ENCODE measurements around the gene KCNIP4.

KCNIP4 gene

GRCh38 chr4:21248331-21248730 is 700.2 kb downstream of the KCNIP4 start:
- TF ChIP-seq CTCF (IDR thresholded peaks at IDR 0.05), result no peak

DNA sequence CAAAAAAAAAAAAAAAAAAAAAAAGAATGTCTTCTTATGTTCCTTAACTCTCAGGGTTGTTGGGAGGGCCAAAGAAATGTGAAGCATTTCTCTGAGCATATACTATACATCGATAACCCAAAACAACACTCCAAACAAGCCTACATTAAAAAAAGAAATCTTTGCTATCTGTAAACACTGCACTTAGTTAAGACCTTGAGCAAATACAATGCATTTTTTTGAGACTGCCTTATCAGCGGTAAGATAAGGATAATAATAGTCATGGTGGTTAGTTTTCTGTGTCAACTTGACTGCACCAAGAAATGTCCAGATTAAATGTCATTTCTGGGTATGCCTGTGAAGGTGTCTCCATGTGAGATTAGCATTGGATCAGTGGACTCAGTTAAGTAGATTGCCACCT is 706.4 kb downstream of the KCNIP4 start:
- no peak for TF ChIP-seq CTCF (IDR thresholded peaks at IDR 0.05)

GRCh38 chr4:21226637-21227538 is 721.7 kb downstream of the KCNIP4 start:
- no peak for TF ChIP-seq CTCF (IDR thresholded peaks at IDR 0.05)

DNA sequence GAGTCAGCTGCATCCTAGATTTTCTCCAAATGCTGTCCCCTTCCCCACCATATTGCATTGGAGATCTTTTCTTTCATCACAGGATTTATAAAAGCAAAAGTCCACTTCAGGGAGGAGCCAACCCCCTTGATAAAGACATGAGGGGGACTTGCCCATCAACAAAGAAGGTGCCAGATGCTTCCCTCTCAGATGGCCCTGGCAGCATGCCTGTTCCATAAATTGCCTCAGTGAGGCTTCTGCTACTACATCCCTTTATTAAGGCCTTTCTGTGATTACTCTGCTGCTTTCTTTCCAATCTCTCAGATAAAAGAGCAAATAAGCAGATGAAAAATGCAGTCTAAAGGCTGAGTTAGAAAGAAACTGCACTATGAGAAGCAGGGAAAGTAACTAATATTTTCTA is 736.7 kb downstream of the KCNIP4 start:
- no peak for TF ChIP-seq CTCF (IDR thresholded peaks at IDR 0.05)

- no peak for TF ChIP-seq CTCF (IDR thresholded peaks at IDR 0.05)
These were observed 738.7 kb downstream of the KCNIP4 start for GRCh38 chr4:21209860-21210259.

- TF ChIP-seq CTCF (IDR thresholded peaks at IDR 0.05), result no peak
These were observed 742.6 kb downstream of the KCNIP4 start for GRCh38 chr4:21205821-21206531.

DNA sequence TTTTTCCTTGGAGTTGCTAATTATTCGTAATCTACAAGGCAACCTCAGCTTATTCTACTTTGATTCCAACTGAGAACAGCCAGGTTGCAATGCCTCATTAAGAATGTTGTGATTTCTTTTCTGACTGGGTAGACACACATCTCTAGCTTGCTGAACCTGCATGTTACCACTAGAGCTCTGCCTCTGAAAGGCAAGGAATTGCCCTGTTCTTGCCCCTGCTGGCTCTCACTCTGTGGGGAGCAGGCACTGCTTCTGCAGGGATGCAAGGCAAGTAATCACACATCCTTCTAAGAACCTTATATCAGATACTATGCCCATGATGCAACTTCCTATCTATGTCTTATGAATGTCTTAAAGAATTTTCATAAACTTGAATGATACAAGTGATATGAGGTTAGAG is 745.2 kb downstream of the KCNIP4 start:
- TF ChIP-seq CTCF (IDR thresholded peaks at IDR 0.05), result no peak
